NCI-H510A treated with DMSO at 0.1 percent for 48 hours (cell line): ENCODE measurements around the gene OMG.
"Not testable (repeated sequence)": the region's sequence is repeated elsewhere in the genome, so short reads cannot be mapped to it uniquely, and the experiment has no call there.

ENCODE experiments used
- DNase-seq: peaks from one replicate; lab custom pipeline; 2025; lab: John Stamatoyannopoulos, UW

Gene OMG

GRCh38 chr17:31297090-31297489 is at the start of gene OMG:
Gene OMG (minus strand): TSS chr17:31297239. CDS start chr17:31296331, 908 bp downstream.
- DNase-seq = no peak

DNA sequence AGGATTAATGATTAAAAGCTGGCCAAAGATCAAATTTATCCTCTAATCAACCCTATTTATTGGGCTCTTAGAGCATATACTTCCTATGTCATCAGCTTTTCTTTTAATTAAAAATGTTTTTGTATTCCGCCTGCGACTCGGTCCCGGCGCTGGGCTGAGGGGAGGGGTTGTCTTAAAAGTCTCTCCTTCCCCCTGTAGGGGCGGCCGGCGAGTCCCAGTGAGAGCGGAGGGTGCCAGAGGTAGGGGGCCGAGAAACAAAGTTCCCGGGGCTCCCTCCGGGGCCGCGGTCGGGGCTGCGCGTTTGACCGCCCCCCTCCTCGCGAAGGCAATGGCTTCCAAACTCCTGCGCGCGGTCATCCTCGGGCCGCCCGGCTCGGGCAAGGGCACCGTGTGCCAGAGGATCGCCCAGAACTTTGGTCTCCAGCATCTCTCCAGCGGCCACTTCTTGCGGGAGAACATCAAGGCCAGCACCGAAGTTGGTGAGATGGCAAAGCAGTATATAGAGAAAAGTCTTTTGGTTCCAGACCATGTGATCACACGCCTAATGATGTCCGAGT is 48.2 kb upstream of the OMG start:
- not testable (repeated sequence) for DNase-seq

GRCh38 chr17:31339906-31340661 is 43.0 kb upstream of the OMG start:
- no peak for DNase-seq

DNA sequence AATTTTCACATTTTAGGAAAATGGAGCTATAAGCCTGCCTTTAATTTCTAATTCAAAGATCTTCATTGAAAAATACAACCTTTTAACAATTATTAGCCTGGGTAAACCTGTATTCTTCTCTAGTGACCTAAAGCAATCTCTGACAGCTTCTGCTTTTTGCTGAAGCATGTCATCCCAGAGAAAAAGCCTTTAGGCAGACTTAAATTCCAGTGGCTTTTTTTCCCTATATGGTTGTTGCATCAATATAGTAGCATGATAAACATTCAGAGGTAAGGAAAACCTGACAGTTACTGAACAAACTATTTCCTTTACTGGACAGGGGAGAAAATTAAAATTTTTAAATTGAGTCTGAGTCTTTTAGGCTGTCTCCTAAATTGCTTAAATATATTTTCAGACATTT is 32.2 kb upstream of the OMG start:
- no peak for DNase-seq

- no peak for DNase-seq
Observed at GRCh38 chr17:31328160-31328535, 31.1 kb upstream of the OMG start.

DNA sequence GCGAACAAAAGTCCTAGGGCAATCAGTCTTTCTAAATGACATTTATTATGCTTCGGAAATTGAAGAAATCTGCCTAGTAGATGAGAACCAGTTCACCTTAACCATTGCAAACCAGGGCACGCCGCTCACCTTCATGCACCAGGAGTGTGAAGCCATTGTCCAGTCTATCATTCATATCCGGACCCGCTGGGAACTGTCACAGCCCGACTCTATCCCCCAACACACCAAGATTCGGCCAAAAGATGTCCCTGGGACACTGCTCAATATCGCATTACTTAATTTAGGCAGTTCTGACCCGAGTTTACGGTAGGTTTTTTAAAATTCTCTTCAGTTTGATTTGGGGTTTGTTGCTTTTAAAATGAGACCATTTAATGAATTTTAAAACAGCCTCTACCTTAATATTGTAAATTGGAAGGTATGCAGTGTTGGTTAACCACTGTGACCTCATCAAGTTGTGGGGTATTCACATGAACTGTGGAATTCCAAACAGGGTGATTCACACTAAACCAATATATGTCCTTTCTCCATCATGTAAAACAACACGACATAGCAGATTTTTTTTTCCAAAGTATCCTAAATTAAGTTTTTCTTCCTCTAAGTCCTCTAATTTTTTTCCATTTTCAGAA is 30.6 kb upstream of the OMG start:
- DNase-seq = no peak

- no peak for DNase-seq
Observed at GRCh38 chr17:31323551-31323950, 26.5 kb upstream of the OMG start.

GRCh38 chr17:31321966-31322365 is 24.9 kb upstream of the OMG start:
- no peak for DNase-seq

GRCh38 chr17:31321481-31321880 is 24.4 kb upstream of the OMG start, which contains the start of gene EVI2A:
Gene EVI2A (minus strand): TSS chr17:31321622. CDS start chr17:31319013, 2,609 bp downstream.
- no peak for DNase-seq

DNA sequence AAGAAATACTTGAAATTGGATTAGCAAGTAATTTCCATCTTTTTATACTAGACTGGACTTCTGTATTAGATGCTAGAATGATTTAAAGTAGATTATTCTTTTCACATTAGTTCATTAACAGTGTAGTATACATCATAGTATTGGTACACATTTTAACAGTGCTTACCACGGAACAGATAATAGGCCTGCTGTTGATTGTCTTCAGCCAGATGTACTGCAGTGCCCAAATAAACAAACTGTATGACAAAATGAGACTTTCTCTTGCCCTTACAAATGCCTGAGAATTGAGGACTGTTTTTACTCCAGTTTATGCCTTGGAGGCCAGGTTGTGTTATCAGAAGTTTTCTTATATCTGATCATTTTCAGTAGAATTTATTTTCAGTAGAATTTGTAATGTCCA is 23.8 kb upstream of the OMG start:
- no peak for DNase-seq

DNA sequence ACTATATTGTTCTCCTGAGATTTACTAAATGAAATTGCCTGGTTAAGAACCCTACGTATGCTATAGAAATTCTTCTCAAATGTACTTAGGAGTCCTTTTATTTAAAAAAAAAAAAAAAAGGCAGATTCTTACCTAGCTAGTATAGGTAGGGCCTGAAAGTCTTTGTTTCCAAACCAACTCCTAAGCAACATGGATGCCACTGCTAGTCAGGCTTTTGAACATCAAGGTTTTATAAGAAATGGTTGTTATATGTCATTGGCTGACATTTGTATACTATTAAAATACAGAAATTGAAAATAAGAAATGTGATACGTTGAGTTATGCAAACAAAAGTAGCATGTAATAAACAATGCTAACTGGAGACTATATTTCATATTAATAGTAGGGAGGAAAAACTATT is 23.2 kb upstream of the OMG start:
- no peak for DNase-seq

- no peak for DNase-seq
Observed at GRCh38 chr17:31318851-31319661, 22.0 kb upstream of the OMG start.

GRCh38 chr17:31318298-31318801 is 21.3 kb upstream of the OMG start:
- no peak for DNase-seq

GRCh38 chr17:31314782-31315100 is 17.7 kb upstream of the OMG start:
- DNase-seq = no peak

DNA sequence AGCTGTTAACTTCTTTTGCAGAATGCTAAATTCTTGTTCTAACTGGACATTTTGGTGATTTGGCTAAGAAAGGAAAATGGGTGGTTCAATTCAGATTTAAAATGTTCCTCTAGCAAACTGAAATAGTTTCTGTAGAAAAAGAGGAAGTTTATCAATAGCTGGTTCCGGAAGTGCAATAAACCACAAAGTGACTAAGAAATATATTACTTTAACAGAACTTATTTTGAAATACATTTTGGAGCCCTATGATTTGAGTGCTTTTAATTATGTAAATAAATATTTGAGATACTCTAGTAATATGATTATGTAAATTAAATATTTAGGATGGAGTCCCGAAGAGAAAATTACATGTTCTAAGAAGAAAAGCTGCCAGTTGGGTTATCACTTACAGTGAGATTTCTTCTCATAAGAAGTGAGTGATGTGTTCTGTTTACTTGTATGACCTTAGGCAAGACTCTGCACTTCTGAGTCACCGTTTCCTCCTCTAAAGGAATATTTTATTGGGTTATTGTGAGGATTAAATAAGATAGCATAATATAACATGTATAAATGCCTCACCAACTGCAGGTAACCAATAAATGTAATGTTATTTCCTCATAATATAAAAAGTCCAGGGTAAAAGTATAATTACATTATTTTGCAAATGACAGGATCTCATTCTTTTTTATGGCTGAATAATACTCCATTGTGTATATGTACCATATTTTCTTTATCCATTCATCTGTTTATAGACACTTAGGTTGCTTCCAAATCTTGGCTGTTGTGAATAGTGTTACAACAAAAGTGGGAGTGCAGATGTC is 17.1 kb upstream of the OMG start, which contains the start of gene EVI2B:
Gene EVI2B (minus strand): TSS at position 73 of the 800 bp plus-strand sequence. CDS start 8,445 bp downstream, outside the sequence.
- DNase-seq = no peak

- not testable (repeated sequence) for DNase-seq
Observed at GRCh38 chr17:31312223-31312622, 15.2 kb upstream of the OMG start.

DNA sequence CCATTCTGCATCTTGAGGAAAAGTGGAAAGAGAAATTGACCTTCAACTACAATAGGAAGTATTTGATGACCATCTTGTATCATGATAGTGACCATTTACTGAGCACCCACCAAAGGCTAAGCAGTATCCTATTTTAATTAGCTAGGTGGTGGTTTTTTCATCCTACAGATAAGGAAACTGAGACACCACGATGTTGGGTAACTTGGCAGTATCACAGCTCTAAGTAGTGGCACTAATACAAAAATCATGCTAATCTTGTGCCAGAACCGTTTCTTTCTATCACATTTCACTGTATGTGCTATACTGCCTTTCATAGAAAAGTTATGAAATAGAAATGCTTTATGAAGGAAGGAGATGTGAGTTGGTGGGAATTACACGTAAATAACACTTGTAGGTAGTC is 14.5 kb upstream of the OMG start:
- no peak for DNase-seq

DNA sequence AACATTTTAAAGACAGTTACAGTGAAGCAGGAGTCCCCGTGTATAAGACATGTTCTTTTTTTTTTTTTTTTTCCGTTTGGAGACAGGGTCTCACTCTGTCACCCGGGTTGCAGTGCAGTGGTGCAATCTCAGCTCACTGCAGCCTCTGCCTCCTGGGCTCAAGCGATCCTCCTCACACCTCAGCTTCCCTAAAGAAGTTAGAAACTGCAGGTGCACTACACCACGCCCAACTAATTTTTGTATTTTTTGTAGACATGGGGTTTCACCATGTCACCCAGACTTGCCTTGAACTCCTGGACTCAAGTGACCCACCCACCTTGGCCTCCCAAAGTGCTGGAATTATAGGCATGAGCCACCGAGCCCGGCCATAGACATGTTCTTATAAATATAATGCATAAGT is 13.8 kb upstream of the OMG start:
- DNase-seq = no peak

DNA sequence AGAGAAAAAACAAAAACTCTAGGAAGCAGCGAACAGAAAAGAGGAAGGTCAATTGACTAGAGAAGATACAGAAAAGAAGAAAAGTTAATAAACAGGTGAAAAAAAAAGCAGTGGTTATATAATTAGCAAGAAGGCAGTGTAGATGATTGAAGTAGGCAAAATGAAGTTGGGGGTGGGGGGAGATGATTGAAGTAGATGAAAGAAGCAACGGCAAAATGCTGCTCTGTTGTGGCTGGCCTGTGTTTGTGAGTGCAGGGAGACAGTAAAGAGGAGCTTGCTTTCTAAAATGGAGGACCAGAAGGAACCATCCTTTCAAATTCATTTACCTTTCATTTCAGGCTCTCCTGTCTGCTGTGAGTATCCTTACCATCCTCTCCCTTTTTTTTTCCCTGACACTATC is 13.2 kb upstream of the OMG start:
- no peak for DNase-seq

GRCh38 chr17:31309556-31309955 is 12.5 kb upstream of the OMG start:
- DNase-seq = no peak
